ENCODE measurements around the gene KNTC1.

- TF ChIP-seq, protein P1, sequence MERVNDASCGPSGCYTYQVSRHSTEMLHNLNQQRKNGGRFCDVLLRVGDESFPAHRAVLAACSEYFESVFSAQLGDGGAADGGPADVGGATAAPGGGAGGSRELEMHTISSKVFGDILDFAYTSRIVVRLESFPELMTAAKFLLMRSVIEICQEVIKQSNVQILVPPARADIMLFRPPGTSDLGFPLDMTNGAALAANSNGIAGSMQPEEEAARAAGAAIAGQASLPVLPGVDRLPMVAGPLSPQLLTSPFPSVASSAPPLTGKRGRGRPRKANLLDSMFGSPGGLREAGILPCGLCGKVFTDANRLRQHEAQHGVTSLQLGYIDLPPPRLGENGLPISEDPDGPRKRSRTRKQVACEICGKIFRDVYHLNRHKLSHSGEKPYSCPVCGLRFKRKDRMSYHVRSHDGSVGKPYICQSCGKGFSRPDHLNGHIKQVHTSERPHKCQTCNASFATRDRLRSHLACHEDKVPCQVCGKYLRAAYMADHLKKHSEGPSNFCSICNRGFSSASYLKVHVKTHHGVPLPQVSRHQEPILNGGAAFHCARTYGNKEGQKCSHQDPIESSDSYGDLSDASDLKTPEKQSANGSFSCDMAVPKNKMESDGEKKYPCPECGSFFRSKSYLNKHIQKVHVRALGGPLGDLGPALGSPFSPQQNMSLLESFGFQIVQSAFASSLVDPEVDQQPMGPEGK (CRISPR knock-in tag; IDR thresholded peaks at IDR 0.05; ENCODE audit: borderline replicate concordance) = no peak
- TF ChIP-seq BACH2 (CRISPR knock-in tag; IDR thresholded peaks at IDR 0.05; ENCODE audit: borderline replicate concordance) (no peak), RARB (CRISPR knock-in tag; IDR thresholded peaks at IDR 0.05) (no peak), ZFP3 (CRISPR knock-in tag; IDR thresholded peaks at IDR 0.05) (no peak), ESRRG (CRISPR knock-in tag; IDR thresholded peaks at IDR 0.05) (no peak), OSR1 (CRISPR knock-in tag; IDR thresholded peaks at IDR 0.05) (no peak), ZC3H10 (CRISPR knock-in tag; IDR thresholded peaks at IDR 0.05) (no peak), ZFP30 (CRISPR knock-in tag; IDR thresholded peaks at IDR 0.05) (no peak), ZNF565 (CRISPR knock-in tag; conservative IDR thresholded peaks at IDR 0.05; ENCODE audit: low read depth) (no peak)
- TF ChIP-seq, protein P2, sequence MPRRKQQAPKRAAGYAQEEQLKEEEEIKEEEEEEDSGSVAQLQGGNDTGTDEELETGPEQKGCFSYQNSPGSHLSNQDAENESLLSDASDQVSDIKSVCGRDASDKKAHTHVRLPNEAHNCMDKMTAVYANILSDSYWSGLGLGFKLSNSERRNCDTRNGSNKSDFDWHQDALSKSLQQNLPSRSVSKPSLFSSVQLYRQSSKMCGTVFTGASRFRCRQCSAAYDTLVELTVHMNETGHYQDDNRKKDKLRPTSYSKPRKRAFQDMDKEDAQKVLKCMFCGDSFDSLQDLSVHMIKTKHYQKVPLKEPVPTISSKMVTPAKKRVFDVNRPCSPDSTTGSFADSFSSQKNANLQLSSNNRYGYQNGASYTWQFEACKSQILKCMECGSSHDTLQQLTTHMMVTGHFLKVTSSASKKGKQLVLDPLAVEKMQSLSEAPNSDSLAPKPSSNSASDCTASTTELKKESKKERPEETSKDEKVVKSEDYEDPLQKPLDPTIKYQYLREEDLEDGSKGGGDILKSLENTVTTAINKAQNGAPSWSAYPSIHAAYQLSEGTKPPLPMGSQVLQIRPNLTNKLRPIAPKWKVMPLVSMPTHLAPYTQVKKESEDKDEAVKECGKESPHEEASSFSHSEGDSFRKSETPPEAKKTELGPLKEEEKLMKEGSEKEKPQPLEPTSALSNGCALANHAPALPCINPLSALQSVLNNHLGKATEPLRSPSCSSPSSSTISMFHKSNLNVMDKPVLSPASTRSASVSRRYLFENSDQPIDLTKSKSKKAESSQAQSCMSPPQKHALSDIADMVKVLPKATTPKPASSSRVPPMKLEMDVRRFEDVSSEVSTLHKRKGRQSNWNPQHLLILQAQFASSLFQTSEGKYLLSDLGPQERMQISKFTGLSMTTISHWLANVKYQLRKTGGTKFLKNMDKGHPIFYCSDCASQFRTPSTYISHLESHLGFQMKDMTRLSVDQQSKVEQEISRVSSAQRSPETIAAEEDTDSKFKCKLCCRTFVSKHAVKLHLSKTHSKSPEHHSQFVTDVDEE (CRISPR knock-in tag; IDR thresholded peaks at IDR 0.05) = no peak
These were observed 6.4 kb upstream of the KNTC1 start for GRCh38 chr12:122520676-122521075.

Data from SK-N-SH treated with all-trans-retinoic acid at 6 μM for 48 hours (cell line).